ENCODE measurements around the gene PARP8.
A peak's percentile ranks its signal among the peaks of the same experiment; 100 is the strongest.

DNA sequence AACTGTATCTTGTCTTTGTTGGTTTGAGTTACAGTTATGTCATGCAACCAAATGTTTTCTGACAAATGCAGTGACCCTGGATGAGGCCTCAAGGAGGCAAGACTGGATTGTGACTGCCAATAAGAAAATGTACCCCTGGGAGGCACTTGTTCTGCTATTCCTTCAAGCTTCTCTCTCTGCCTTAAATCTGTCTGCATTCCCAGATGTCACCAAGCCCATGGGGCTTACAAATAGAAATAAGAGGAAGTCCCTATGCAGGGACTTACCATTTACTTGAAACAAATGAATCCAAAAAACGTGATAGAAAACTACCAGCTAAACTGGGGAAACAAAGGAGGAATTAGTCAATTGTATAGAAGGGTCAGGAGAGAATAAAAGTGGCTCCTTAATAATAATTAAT is 8.2 kb upstream of the PARP8 start:
- TF ChIP-seq POLR2AphosphoS5 (IDR thresholded peaks at IDR 0.05; ENCODE audit: low read depth, low read length) (no peak), TAF1 (IDR thresholded peaks at IDR 0.05; ENCODE audit: low read depth, low read length) (no peak), SPI1 (IDR thresholded peaks at IDR 0.05; ENCODE audit: low read depth, low read length) (peak; percentile 17; the same call in 1 of the 2 replicates), POLR2A (IDR thresholded peaks at IDR 0.05; ENCODE audit: low read depth, low read length) (no peak)
